ENCODE measurements around the gene SYTL1. TPM values are rescaled to one million over a fixed set of nuclear protein-coding genes. Genes with fewer than 3 reads are reported as not detected.

The SYTL1 gene
- polyA plus RNA-seq, 1 of the 3 experiments (the other 2 are of a cell fraction) = 3.0 TPM

GRCh38 chr1:27346357-27346756, 4.5 kb downstream of the SYTL1 start:
- no peaks in the 10 kb centered on the region for H4K20me1 ChIP-seq (ENCODE audit: insufficient read depth)
- POLR2A ChIA-PET = no interaction called here
- 96% methylated on average over 8 of the region's 8 CpGs for WGBS (ENCODE audit: low lambda C conversion rate)
- peaks cover 4 to 10% of the 10 kb centered on the region in 2 experiments; a peak in 2 of 4 replicates for H3K4me1 ChIP-seq (ENCODE audit: control insufficient read depth in 1 of 2, insufficient read depth in 2 of 2, low read depth in 1 of 2, low read length in 1 of 2)
- H3K4me3 ChIP-seq (ENCODE audit: low read depth in 2 of 2, low read length in 1 of 2) = no peak overlapping the region
- no peaks in the 10 kb centered on the region for H3F3A ChIP-seq (replicated peaks; ENCODE audit: insufficient read depth)
- no peaks in the 10 kb centered on the region for H3K36me3 ChIP-seq (replicated peaks in 1 of 2; ENCODE audit: control insufficient read depth in 1 of 2, insufficient read depth in 2 of 2, low read length in 1 of 2)
- DNase-seq = no peak
- no peak overlapping the region for H2AFZ ChIP-seq (ENCODE audit: low read depth)
- H3K27me3 ChIP-seq (ENCODE audit: insufficient read depth) = no peaks in the 10 kb centered on the region
- TF ChIP-seq REST (IDR thresholded peaks at IDR 0.05; ENCODE audit: low read depth, low read length) = no peak
- no peak for TF ChIP-seq FOXM1 (IDR thresholded peaks at IDR 0.05; ENCODE audit: low read depth)
- TF ChIP-seq TEAD4 (IDR thresholded peaks at IDR 0.05; ENCODE audit: borderline replicate concordance, insufficient read depth) = no peak
- no peak for TF ChIP-seq SMC3 (IDR thresholded peaks at IDR 0.05; ENCODE audit: low read depth, low read length)
- no peak for TF ChIP-seq CTCF (IDR thresholded peaks at IDR 0.05)
- no peak for TF ChIP-seq USF2 (IDR thresholded peaks at IDR 0.05; ENCODE audit: borderline replicate concordance, low read depth, low read length)
- CTCF ChIA-PET = interaction anchor here (0.7 to 4.7 kb wide), 6 partner anchors 11 to 261 kb away, joined by 3 to 40 read pairs (median 6); partner anchors contain the start of gene AHDC1
- H3K9me3 ChIP-seq = no peaks in the 10 kb centered on the region
- no peak overlapping the region for H3K4me2 ChIP-seq
- no peaks in the 10 kb centered on the region for H3K9me2 ChIP-seq
- no peak overlapping the region for H3K9ac ChIP-seq
- no peaks in the 10 kb centered on the region for H3K79me2 ChIP-seq (ENCODE audit: insufficient read depth)
- no peak overlapping the region for H3K27ac ChIP-seq (ENCODE audit: low read depth in 2 of 2, low read length in 1 of 2)

- CTCF ChIA-PET = interaction anchor here (0.7 to 4.7 kb wide), 5 partner anchors 10 to 260 kb away, joined by 3 to 40 read pairs (median 6); no protein-coding TSS in a partner anchor
- Histone ChIP-seq H4K20me1 (ENCODE audit: insufficient read depth) (no peaks in the 10 kb centered on the region), H3F3A (replicated peaks; ENCODE audit: insufficient read depth) (no peaks in the 10 kb centered on the region), H3K27me3 (ENCODE audit: insufficient read depth) (no peaks in the 10 kb centered on the region), H3K79me2 (ENCODE audit: insufficient read depth) (no peaks in the 10 kb centered on the region), H3K4me2 (no peak overlapping the region), H3K9ac (no peak overlapping the region), H3K9me2 (no peaks in the 10 kb centered on the region), H3K27ac (ENCODE audit: low read depth in 2 of 2, low read length in 1 of 2) (no peak overlapping the region), H3K36me3 (replicated peaks in 1 of 2; ENCODE audit: control insufficient read depth in 1 of 2, insufficient read depth in 2 of 2, low read length in 1 of 2) (no peaks in the 10 kb centered on the region), H2AFZ (ENCODE audit: low read depth) (no peak overlapping the region), H3K4me3 (ENCODE audit: low read depth in 2 of 2, low read length in 1 of 2) (no peak overlapping the region), H3K4me1 (ENCODE audit: control insufficient read depth in 1 of 2, insufficient read depth in 2 of 2, low read depth in 1 of 2, low read length in 1 of 2) (peaks cover 0 to 10% of the 10 kb centered on the region in 2 experiments; a peak in 2 of 4 replicates), H3K9me3 (no peaks in the 10 kb centered on the region)
- WGBS (ENCODE audit: low lambda C conversion rate) = 83% methylated on average over 13 of the region's 14 CpGs
- TF ChIP-seq GABPA (IDR thresholded peaks at IDR 0.05; ENCODE audit: low read depth) (no peak), NFIC (IDR thresholded peaks at IDR 0.05; ENCODE audit: borderline replicate concordance) (no peak), NRF1 (IDR thresholded peaks at IDR 0.05; ENCODE audit: low read depth, low read length) (no peak), CTCF (IDR thresholded peaks at IDR 0.05) (no peak), YY1 (IDR thresholded peaks at IDR 0.05; ENCODE audit: low read depth) (no peak), RXRA (IDR thresholded peaks at IDR 0.05; ENCODE audit: borderline replicate concordance, low read depth) (no peak), ZBTB33 (IDR thresholded peaks at IDR 0.05; ENCODE audit: borderline replicate concordance, low read depth) (no peak)
- DNase-seq = no peak
- POLR2A ChIA-PET = no interaction called here
Measured at GRCh38 chr1:27346991-27347624, 5.3 kb downstream of the SYTL1 start.
